HG02678 (cell line): ENCODE results near the gene GALNT18.

ENCODE experiments used
- ATAC-seq: cut with Tn5 transposase; IDR thresholded peaks from one replicate; pipeline ENCODE4 v1.9.1; 2021; ENCODE audit warnings: mild to moderate bottlenecking, moderate library complexity; ENCODE audit not compliant: unreplicated experiment

The GALNT18 gene

GRCh38 chr11:11534981-11535380, 86.8 kb downstream of the GALNT18 start:
- no peak for ATAC-seq

- ATAC-seq, result no peak
Observed at GRCh38 chr11:11533751-11534150, 88.1 kb downstream of the GALNT18 start.

- no peak for ATAC-seq
Observed at GRCh38 chr11:11533057-11533456, 88.7 kb downstream of the GALNT18 start.

GRCh38 chr11:11532574-11532973, 89.2 kb downstream of the GALNT18 start:
- no peak for ATAC-seq

GRCh38 chr11:11531131-11531908, 90.5 kb downstream of the GALNT18 start:
- ATAC-seq, result no peak

GRCh38 chr11:11528986-11529385, 92.8 kb downstream of the GALNT18 start:
- ATAC-seq, result no peak

- ATAC-seq, result no peak
Observed at GRCh38 chr11:11525283-11525682, 96.5 kb downstream of the GALNT18 start.

- ATAC-seq, result no peak
Observed at GRCh38 chr11:11524436-11525061, 97.3 kb downstream of the GALNT18 start.

- ATAC-seq, result no peak
Observed at GRCh38 chr11:11522591-11522990, 99.2 kb downstream of the GALNT18 start.

- ATAC-seq, result no peak
Observed at GRCh38 chr11:11521306-11522002, 100.4 kb downstream of the GALNT18 start.

- no peak for ATAC-seq
Observed at GRCh38 chr11:11520231-11521015, 101.4 kb downstream of the GALNT18 start.

- no peak for ATAC-seq
Observed at GRCh38 chr11:11519184-11519583, 102.6 kb downstream of the GALNT18 start.

GRCh38 chr11:11514246-11514645, 107.6 kb downstream of the GALNT18 start:
- no peak for ATAC-seq

GRCh38 chr11:11513422-11513821, 108.4 kb downstream of the GALNT18 start:
- no peak for ATAC-seq

- ATAC-seq, result no peak
Observed at GRCh38 chr11:11512929-11513328, 108.9 kb downstream of the GALNT18 start.

- ATAC-seq, result no peak
Observed at GRCh38 chr11:11512502-11512901, 109.3 kb downstream of the GALNT18 start.

- no peak for ATAC-seq
Observed at GRCh38 chr11:11512090-11512489, 109.7 kb downstream of the GALNT18 start.

GRCh38 chr11:11510939-11511338, 110.9 kb downstream of the GALNT18 start:
- no peak for ATAC-seq

GRCh38 chr11:11505692-11506091, 116.1 kb downstream of the GALNT18 start:
- ATAC-seq, result no peak

- ATAC-seq, result no peak
Observed at GRCh38 chr11:11505190-11505589, 116.6 kb downstream of the GALNT18 start.

GRCh38 chr11:11504071-11504470, 117.7 kb downstream of the GALNT18 start:
- ATAC-seq, result no peak
